CD4-positive, CD25-positive, alpha-beta regulatory T cell (primary cell): ENCODE results near the gene ADAMTS10. TPM values are rescaled to one million over a fixed set of nuclear protein-coding genes. Genes with fewer than 3 reads are reported as not detected.
"Not testable (repeated sequence)": the region's sequence is repeated elsewhere in the genome, so short reads cannot be mapped to it uniquely, and the experiment has no call there.

Source experiments
- ATAC-seq, 2 donors: fragments of 150-1000 bp; cut with Tn5 transposase; one replicate each; pipeline ENCODE4 v1.10.0; 2021; ENCODE audit warnings: low read depth in 2 of 2, moderate number of reproducible peaks in 2 of 2, moderate library complexity in 1 of 2
- DNase-seq, 3 donors: peaks; one replicate each; pipeline versions ENCODE4 v3.0.0 to v3.0.0-alpha.2; 2012 to 2022; ENCODE audit warnings: mixed read lengths in 1 of 3
- H3K27ac ChIP-seq: one replicate; pipeline ENCODE4 v1.7.0; 2013; ENCODE audit warnings: mild to moderate bottlenecking, low read length; ENCODE audit not compliant: insufficient read depth, poor library complexity, severe bottlenecking
- H3K27me3 ChIP-seq: one replicate; pipeline ENCODE4 v1.7.0; 2013; ENCODE audit warnings: low read length; ENCODE audit not compliant: control insufficient read depth, insufficient read depth
- H3K36me3 ChIP-seq: one replicate; pipeline ENCODE4 v1.7.0; 2013; ENCODE audit warnings: mild to moderate bottlenecking, low read length, moderate library complexity; ENCODE audit not compliant: control insufficient read depth, insufficient read depth
- H3K4me1 ChIP-seq: 2 replicates; pipeline ENCODE4 v1.7.0; 2013; ENCODE audit warnings: mild to moderate bottlenecking, low read length; ENCODE audit not compliant: insufficient read depth, control insufficient read depth, poor library complexity, severe bottlenecking
- H3K4me3 ChIP-seq: one replicate; pipeline ENCODE4 v1.7.0; 2013; ENCODE audit warnings: low read depth, mild to moderate bottlenecking, low read length, moderate library complexity
- H3K9me3 ChIP-seq, 2 experiments: 1 replicate in 1 of 2; 2 replicates in 1 of 2; pipeline ENCODE4 v1.7.0; 2013; ENCODE audit warnings: low read length in 2 of 2, mild to moderate bottlenecking in 1 of 2, moderate library complexity in 1 of 2; ENCODE audit not compliant: control insufficient read depth in 2 of 2
- H3K27ac Mint-ChIP-seq, 3 donors: one replicate each; pipeline ENCODE4 v1.8.0; 2020 to 2022; ENCODE audit warnings: mild to moderate bottlenecking in 3 of 3, mixed read lengths in 3 of 3, moderate library complexity in 2 of 3
- H3K27me3 Mint-ChIP-seq: one replicate; pipeline ENCODE4 v1.8.0; 2022; ENCODE audit warnings: mild to moderate bottlenecking, mixed read lengths
- H3K36me3 Mint-ChIP-seq: one replicate; pipeline ENCODE4 v1.8.0; 2020; ENCODE audit warnings: mixed read lengths
- H3K4me1 Mint-ChIP-seq, 4 donors: one replicate each; pipeline ENCODE4 v1.8.0; 2020 to 2022; ENCODE audit warnings: mixed read lengths in 4 of 4, mild to moderate bottlenecking in 1 of 4
- H3K4me3 Mint-ChIP-seq, 4 donors: one replicate each; pipeline ENCODE4 v1.8.0; 2020 to 2022; ENCODE audit warnings: mild to moderate bottlenecking in 4 of 4, mixed read lengths in 4 of 4, moderate library complexity in 3 of 4
- H3K9me3 Mint-ChIP-seq, 7 donors: one replicate each; pipeline ENCODE4 v1.8.0; 2020 to 2022; ENCODE audit warnings: mixed read lengths in 7 of 7, mild to moderate bottlenecking in 3 of 7, moderate library complexity in 2 of 7
- polyA plus RNA-seq, 4 donors: library from polyadenylated mRNA; unstranded; fragments of 300-500 nt; fragmentation: Illumina TruSeq; gene quantifications; one replicate each; pipeline ENCODE4 v1.2.3, GENCODE V29; 2021
- total RNA-seq: library from RNA; stranded (reverse); gene quantifications from one replicate; pipeline ENCODE4 v1.2.3, GENCODE V29; 2022

ADAMTS10 gene
- total and polyA plus RNA-seq, 5 donors from 2014 or later = 0.42 to 17.9 (median 0.59) TPM

GRCh38 chr19:8642561-8642960 lies 32.0 kb upstream of the ADAMTS10 start:
- Histone ChIP-seq H3K4me1 (no peaks in the 10 kb centered on the region), H3K9me3 (no peaks in the 10 kb centered on the region), H3K27ac (no peak overlapping the region), H3K27me3 (peaks cover 5% of the 10 kb centered on the region), H3K36me3 (no peaks in the 10 kb centered on the region), H3K4me3 (no peak overlapping the region)
- ATAC-seq = no peak
- Mint-ChIP-seq H3K27ac (no peak overlapping the region), H3K9me3 (peaks cover 0 to 2% (median 0%) of the 10 kb centered on the region in 7 donors), H3K36me3 (no peaks in the 10 kb centered on the region), H3K4me1 (peaks cover 0 to 6% (median 1%) of the 10 kb centered on the region in 4 donors), H3K27me3 (peaks cover 34% of the 10 kb centered on the region), H3K4me3 (no peak overlapping the region)
- DNase-seq = no peak

DNA sequence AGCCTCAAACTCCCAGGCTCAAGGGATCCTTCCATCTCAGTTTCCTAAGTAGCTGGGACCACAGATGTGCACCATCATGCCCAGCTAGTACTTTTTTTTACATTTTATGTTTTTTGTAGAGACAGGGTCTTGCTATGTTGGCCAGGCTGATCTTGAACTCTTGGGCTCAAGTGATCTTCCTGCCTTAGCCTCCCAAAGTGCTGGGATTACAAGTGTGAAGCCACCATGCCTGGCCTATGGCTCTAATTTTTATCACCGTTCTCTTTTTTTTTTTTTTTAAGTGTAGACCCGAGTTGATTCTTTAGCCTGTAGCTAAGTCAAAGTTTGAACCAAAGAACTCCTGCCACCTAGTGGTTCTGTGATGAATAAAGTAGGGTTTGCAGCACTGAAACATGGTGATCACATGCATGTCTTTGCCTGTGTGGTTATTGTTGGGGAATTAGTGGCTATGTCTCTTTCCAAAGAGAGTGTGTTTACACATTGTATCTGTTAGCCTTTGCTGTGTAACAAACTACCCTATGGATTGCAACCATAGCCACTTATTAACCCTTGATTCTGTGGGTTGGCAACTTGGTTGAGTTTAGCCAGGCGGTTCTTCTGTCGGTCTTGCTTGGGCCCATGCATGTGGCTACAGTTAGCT lies 31.5 kb upstream of the ADAMTS10 start:
- Mint-ChIP-seq H3K4me1 (peaks cover 0 to 6% (median 1%) of the 10 kb centered on the region in 4 donors), H3K27me3 (peaks cover 30% of the 10 kb centered on the region), H3K36me3 (no peaks in the 10 kb centered on the region), H3K9me3 (peaks cover 0 to 2% (median 0%) of the 10 kb centered on the region in 7 donors), H3K4me3 (no peak overlapping the region), H3K27ac (no peak overlapping the region)
- ATAC-seq (peak; percentile 46 to 47), DNase-seq (peak in 2 of 3 donors; percentile 48 to 60)
- Histone ChIP-seq H3K27ac (no peak overlapping the region), H3K9me3 (no peaks in the 10 kb centered on the region), H3K36me3 (no peaks in the 10 kb centered on the region), H3K27me3 (peaks cover 5% of the 10 kb centered on the region), H3K4me3 (no peak overlapping the region), H3K4me1 (no peaks in the 10 kb centered on the region)

GRCh38 chr19:8641221-8641907 lies 30.8 kb upstream of the ADAMTS10 start:
- H3K4me3 Mint-ChIP-seq = no peak overlapping the region
- no peaks in the 10 kb centered on the region for H3K36me3 Mint-ChIP-seq
- no peaks in the 10 kb centered on the region for H3K36me3 ChIP-seq
- DNase-seq = no peak
- no peaks in the 10 kb centered on the region for H3K9me3 ChIP-seq
- H3K27ac ChIP-seq = no peak overlapping the region
- peaks cover 2% of the 10 kb centered on the region for H3K27me3 ChIP-seq
- peaks cover 25% of the 10 kb centered on the region for H3K27me3 Mint-ChIP-seq
- no peak overlapping the region for H3K4me3 ChIP-seq
- H3K4me1 ChIP-seq = no peaks in the 10 kb centered on the region
- no peak overlapping the region for H3K27ac Mint-ChIP-seq
- no peak for ATAC-seq
- H3K9me3 Mint-ChIP-seq = peaks cover 0 to 2% (median 0%) of the 10 kb centered on the region in 7 donors
- peaks cover 0 to 6% (median 1%) of the 10 kb centered on the region in 4 donors for H3K4me1 Mint-ChIP-seq

GRCh38 chr19:8640402-8641004 lies 30.0 kb upstream of the ADAMTS10 start:
- no peak overlapping the region for H3K27ac ChIP-seq
- DNase-seq = no peak
- H3K27me3 Mint-ChIP-seq = peaks cover 25% of the 10 kb centered on the region

GRCh38 chr19:8639821-8640401 lies 29.4 kb upstream of the ADAMTS10 start:
- Mint-ChIP-seq H3K4me3 (no peak overlapping the region), H3K27me3 (peaks cover 25% of the 10 kb centered on the region), H3K36me3 (no peaks in the 10 kb centered on the region), H3K9me3 (peaks cover 0 to 2% (median 0%) of the 10 kb centered on the region in 7 donors), H3K4me1 (peaks cover 0 to 6% (median 1%) of the 10 kb centered on the region in 4 donors), H3K27ac (no peak overlapping the region)
- H3K4me1 ChIP-seq = no peaks in the 10 kb centered on the region
- H3K27ac ChIP-seq = no peak overlapping the region
- ATAC-seq (no peak), DNase-seq (no peak)
- H3K36me3 ChIP-seq = no peaks in the 10 kb centered on the region
- peaks cover 2% of the 10 kb centered on the region for H3K27me3 ChIP-seq
- H3K4me3 ChIP-seq = no peak overlapping the region
- H3K9me3 ChIP-seq = no peaks in the 10 kb centered on the region

More at GRCh38 chr19:8640402-8641004, 30.0 kb upstream of the ADAMTS10 start:
- Histone ChIP-seq H3K27me3 (peaks cover 2% of the 10 kb centered on the region), H3K36me3 (no peaks in the 10 kb centered on the region), H3K4me1 (no peaks in the 10 kb centered on the region), H3K4me3 (no peak overlapping the region), H3K9me3 (no peaks in the 10 kb centered on the region)
- peaks cover 0 to 6% (median 1%) of the 10 kb centered on the region in 4 donors for H3K4me1 Mint-ChIP-seq
- no peak overlapping the region for H3K27ac Mint-ChIP-seq
- H3K4me3 Mint-ChIP-seq = no peak overlapping the region
- H3K9me3 Mint-ChIP-seq = peaks cover 0 to 2% (median 0%) of the 10 kb centered on the region in 7 donors
- no peaks in the 10 kb centered on the region for H3K36me3 Mint-ChIP-seq
- no peak for ATAC-seq

GRCh38 chr19:8638078-8638619 lies 27.6 kb upstream of the ADAMTS10 start:
- H3K4me3 ChIP-seq = no peak overlapping the region
- Mint-ChIP-seq H3K4me3 (no peak overlapping the region), H3K9me3 (peaks cover 0 to 2% (median 0%) of the 10 kb centered on the region in 7 donors), H3K36me3 (no peaks in the 10 kb centered on the region), H3K4me1 (peaks cover 0 to 8% (median 1%) of the 10 kb centered on the region in 4 donors), H3K27ac (no peak overlapping the region), H3K27me3 (peaks cover 25% of the 10 kb centered on the region)
- ATAC-seq = no peak
- H3K36me3 ChIP-seq = no peaks in the 10 kb centered on the region
- H3K9me3 ChIP-seq = no peaks in the 10 kb centered on the region
- no peak for DNase-seq
- H3K27ac ChIP-seq = no peak overlapping the region
- H3K4me1 ChIP-seq = no peaks in the 10 kb centered on the region
- H3K27me3 ChIP-seq = peaks cover 2% of the 10 kb centered on the region

DNA sequence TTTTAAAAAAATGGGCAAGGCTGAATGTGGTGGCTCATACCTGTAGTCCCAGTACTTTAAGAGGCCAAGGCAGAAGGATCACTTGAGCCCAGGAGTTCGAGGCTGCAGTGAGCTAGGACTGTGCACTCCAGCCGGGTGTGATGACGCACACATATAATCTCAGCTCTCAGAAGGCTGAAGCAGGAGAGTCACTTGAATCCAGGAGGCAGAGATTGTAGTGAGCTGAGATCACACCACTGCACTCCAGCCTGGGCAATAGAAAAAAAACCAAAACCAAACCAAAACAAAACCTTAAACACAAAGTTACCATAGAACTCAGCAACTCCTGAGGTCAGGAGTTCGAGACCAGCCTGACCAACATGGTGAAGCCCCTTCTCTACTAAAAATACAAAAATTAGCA lies 26.6 kb upstream of the ADAMTS10 start:
- peaks cover 23% of the 10 kb centered on the region for H3K27me3 Mint-ChIP-seq
- H3K4me1 Mint-ChIP-seq, H3K9me3 ChIP-seq, H3K9me3 Mint-ChIP-seq, DNase-seq, H3K27me3 ChIP-seq, H3K36me3 ChIP-seq, H3K4me3 Mint-ChIP-seq, ATAC-seq, H3K4me1 ChIP-seq, H3K4me3 ChIP-seq, H3K36me3 Mint-ChIP-seq, H3K27ac Mint-ChIP-seq, H3K27ac ChIP-seq: not testable (repeated sequence)
